Lung (tissue), 12 donors: ENCODE measurements around the gene TRAPPC12. TPM values are rescaled to one million over a fixed set of nuclear protein-coding genes. Genes with fewer than 3 reads are reported as not detected.

Experiments used
- ATAC-seq: fragments of 200-7000 bp; cut with Tn5 transposase; one replicate; pipeline ENCODE4 v1.9.1; 2020; ENCODE audit warnings: moderate number of reproducible peaks; ENCODE audit not compliant: insufficient read depth, low FRiP score
- DNase-seq, 3 donors: peaks; one replicate each; pipeline ENCODE4 v3.0.0-alpha.2; 2013 to 2017
- H3K27ac ChIP-seq, 2 donors: one replicate each; pipeline ENCODE4 v1.5.1; 2013; ENCODE audit warnings: mild to moderate bottlenecking in 2 of 2, moderate library complexity in 2 of 2, control low read depth in 1 of 2, inconsistent platforms in 1 of 2, low read depth in 1 of 2, low read length in 1 of 2
- H3K27me3 ChIP-seq, 3 donors: one replicate each; pipeline ENCODE4 v1.5.1; 2013; ENCODE audit warnings: low read length in 2 of 3; ENCODE audit not compliant: control insufficient read depth in 3 of 3, insufficient read depth in 3 of 3
- H3K36me3 ChIP-seq, 4 donors: one replicate each; pipeline ENCODE4 v1.5.1; 2013; ENCODE audit warnings: low read length in 4 of 4, mild to moderate bottlenecking in 1 of 4, moderate library complexity in 1 of 4; ENCODE audit not compliant: control insufficient read depth in 4 of 4, insufficient read depth in 4 of 4
- H3K4me1 ChIP-seq, 5 donors: one replicate each; pipeline ENCODE4 v1.5.1; 2013; ENCODE audit warnings: low read length in 5 of 5, mild to moderate bottlenecking in 2 of 5, moderate library complexity in 1 of 5; ENCODE audit not compliant: control insufficient read depth in 5 of 5, insufficient read depth in 5 of 5
- H3K4me3 ChIP-seq: one replicate; pipeline ENCODE4 v1.5.1; 2013; ENCODE audit warnings: mild to moderate bottlenecking, control low read depth, moderate library complexity
- H3K9ac ChIP-seq, 2 donors: one replicate each; pipeline ENCODE4 v1.5.1; 2013; ENCODE audit warnings: low read length in 2 of 2, control low read depth in 1 of 2; ENCODE audit not compliant: insufficient read depth in 1 of 2
- H3K9me3 ChIP-seq, 4 donors: one replicate each; pipeline ENCODE4 v1.5.1; 2013; ENCODE audit warnings: low read length in 3 of 4, mild to moderate bottlenecking in 1 of 4, moderate library complexity in 1 of 4; ENCODE audit not compliant: control insufficient read depth in 4 of 4, insufficient read depth in 3 of 4
- WGBS, 2 donors: extraction: QIAGEN DNeasy Blood & Tissue Kit; methylation state at CpG; one replicate each; pipeline ENCODE4 v1.1.7; 2013; 5-methylcytosine and 5-hydroxymethylcytosine counted together
- polyA plus RNA-seq, 2 donors: library from polyadenylated mRNA; stranded (reverse); fragments of 200-250 nt; gene quantifications; one replicate each; pipeline ENCODE4 v1.2.1, GENCODE V29; 2013
- total RNA-seq, 2 donors: library from RNA; depleted of rRNA in 1 of 2; stranded (reverse); fragments of >200 nt in 1 of 2; gene quantifications; one replicate each; pipeline ENCODE4 v1.2.1, GENCODE V29; 2014 to 2021
- TF ChIP-seq, protein P1 (sequence below): IDR thresholded peaks from 2 replicates; pipeline ENCODE4 v1.5.1; 2012; ENCODE audit warnings: mild to moderate bottlenecking; ENCODE audit errors: control extremely low read depth, extremely low read depth
- donor health status: control.
- donor health status: control.
- donor health status: Bipolar disorder and iron deficiency.
- donor health status: healthy.
- donor health status: DM: yes; HTN: yes; CAD: no.

The TRAPPC12 gene
- total and polyA plus RNA-seq, 4 donors, result 49.9 to 117 (median 91.0) TPM

DNA sequence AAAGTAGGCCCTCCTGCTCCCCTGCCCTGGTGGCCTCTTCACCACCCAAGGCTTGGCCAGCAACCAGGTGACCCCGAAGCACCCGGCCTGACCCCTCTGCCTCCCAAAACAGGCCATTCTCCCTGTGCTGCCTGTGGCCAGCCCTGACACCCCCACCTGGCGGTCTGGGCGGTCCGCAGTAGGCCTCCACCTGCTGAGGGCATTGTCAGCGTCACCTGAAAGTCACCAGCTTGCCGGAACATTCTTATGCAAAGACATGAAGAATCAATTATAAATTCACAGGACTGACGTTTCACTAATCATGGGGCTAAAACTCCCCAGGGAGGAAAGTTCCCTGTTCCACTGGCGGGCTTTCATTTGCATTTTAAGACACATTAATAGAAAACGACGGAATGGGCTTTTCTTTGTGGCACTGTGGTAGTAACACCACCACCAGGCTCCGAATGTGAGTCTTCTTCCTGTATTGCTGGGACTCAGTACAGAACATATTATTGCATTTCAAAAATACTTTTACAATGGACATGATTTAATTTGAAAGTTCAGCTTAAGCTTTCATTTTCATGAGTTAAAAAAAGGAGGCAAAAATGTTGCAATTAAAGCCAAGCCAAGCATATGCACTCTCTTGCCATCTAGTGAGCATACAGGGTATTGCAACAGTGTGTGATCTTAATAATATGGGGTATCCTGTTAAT lies 82.5 kb downstream of the TRAPPC12 start:
- TF ChIP-seq, protein P1, sequence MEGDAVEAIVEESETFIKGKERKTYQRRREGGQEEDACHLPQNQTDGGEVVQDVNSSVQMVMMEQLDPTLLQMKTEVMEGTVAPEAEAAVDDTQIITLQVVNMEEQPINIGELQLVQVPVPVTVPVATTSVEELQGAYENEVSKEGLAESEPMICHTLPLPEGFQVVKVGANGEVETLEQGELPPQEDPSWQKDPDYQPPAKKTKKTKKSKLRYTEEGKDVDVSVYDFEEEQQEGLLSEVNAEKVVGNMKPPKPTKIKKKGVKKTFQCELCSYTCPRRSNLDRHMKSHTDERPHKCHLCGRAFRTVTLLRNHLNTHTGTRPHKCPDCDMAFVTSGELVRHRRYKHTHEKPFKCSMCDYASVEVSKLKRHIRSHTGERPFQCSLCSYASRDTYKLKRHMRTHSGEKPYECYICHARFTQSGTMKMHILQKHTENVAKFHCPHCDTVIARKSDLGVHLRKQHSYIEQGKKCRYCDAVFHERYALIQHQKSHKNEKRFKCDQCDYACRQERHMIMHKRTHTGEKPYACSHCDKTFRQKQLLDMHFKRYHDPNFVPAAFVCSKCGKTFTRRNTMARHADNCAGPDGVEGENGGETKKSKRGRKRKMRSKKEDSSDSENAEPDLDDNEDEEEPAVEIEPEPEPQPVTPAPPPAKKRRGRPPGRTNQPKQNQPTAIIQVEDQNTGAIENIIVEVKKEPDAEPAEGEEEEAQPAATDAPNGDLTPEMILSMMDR, result peak; percentile 90
- H3K9me3 ChIP-seq, result no peaks in the 10 kb centered on the region
- 73 to 76% methylated on average over 12 of the region's 12 CpGs for WGBS, 2 donors
- no peak overlapping the region for H3K4me3 ChIP-seq
- H3K36me3 ChIP-seq, result peaks cover 0 to 46% (median 20%) of the 10 kb centered on the region in 4 donors
- H3K27me3 ChIP-seq, result no peaks in the 10 kb centered on the region
- H3K4me1 ChIP-seq, result peaks cover 0 to 3% (median 0%) of the 10 kb centered on the region in 5 donors
- H3K9ac ChIP-seq, result no peak overlapping the region
- ATAC-seq (no peak), DNase-seq (peak; percentile 26 to 78 (median 78))
- H3K27ac ChIP-seq, result no peak overlapping the region

DNA sequence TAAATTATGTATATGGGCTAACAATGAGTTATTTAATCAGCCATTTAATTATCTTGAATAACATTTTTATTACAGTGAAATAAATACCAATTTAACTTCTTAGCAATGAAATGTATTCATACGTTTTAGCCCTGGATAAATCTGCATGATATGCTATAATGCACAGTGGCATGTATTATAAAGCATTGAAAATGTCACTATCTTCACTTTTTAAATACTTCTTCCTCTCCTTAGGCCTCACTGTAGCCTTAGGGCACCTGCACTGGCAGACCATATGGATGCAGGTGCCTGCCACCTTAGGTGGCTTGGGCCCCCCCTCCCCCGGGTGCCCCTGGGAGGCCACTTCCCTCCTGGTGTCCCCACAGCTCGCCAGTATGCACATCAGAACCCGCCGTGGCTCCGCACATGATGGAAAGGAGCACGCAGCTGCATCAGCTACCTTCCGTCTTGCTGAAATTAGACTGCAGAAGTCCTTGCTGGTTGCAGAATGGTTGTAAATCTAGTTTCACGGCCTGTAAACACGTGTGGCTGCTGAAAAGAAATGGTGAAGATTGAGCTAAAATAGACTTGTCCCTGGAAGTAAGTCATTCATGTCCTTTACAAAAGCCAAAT lies 83.1 kb downstream of the TRAPPC12 start:
- no peaks in the 10 kb centered on the region for H3K9me3 ChIP-seq
- peaks cover 0 to 3% (median 0%) of the 10 kb centered on the region in 5 donors for H3K4me1 ChIP-seq
- H3K9ac ChIP-seq, result no peak overlapping the region
- 75 to 80% methylated on average over 10 of the region's 10 CpGs for WGBS, 2 donors
- DNase-seq (peak in 1 of 3 donors; percentile 6), ATAC-seq (no peak)
- H3K27ac ChIP-seq, result no peak overlapping the region
- TF ChIP-seq, protein P1, result no peak
- no peak overlapping the region for H3K4me3 ChIP-seq
- peaks cover 0 to 48% (median 24%) of the 10 kb centered on the region in 4 donors for H3K36me3 ChIP-seq
- no peaks in the 10 kb centered on the region for H3K27me3 ChIP-seq

DNA sequence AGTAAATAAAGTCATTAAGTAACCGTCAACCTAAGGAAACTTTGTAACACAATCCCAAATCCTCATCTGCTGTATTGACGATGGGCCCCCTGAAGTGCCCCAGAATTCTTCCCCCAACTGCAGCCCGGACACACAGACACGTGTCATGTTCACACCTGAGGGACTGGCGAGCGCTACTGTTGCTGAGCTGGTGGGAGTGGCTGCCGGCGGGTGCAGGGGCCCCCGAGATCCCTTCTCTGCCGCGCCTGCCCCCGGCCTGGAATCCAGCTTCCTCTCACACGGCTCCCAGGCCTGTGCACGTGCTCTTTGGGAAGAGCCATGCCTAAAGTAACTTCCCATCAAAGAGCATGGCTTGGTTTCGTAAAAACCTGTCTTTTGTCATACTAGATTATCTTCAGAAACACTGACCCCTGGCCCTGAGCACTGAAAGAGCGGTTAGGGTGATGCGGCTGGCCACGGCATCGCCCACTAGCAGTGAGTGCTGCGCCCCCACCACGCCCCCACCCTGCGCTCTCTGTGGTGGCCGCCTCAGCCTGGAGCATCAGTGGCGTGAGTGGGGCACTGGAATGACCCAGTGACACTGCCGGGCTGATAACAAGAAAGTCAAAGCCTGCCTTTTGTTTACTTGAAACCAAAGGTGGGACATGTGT lies 83.8 kb downstream of the TRAPPC12 start:
- no peaks in the 10 kb centered on the region for H3K27me3 ChIP-seq
- H3K27ac ChIP-seq, result no peak overlapping the region
- 89 to 92% methylated on average over 25 of the region's 25 CpGs for WGBS, 2 donors
- peaks cover 0 to 3% (median 0%) of the 10 kb centered on the region in 5 donors for H3K4me1 ChIP-seq
- no peak overlapping the region for H3K9ac ChIP-seq
- H3K36me3 ChIP-seq, result peaks cover 0 to 48% (median 24%) of the 10 kb centered on the region in 4 donors
- H3K4me3 ChIP-seq, result no peak overlapping the region
- ATAC-seq (no peak), DNase-seq (peak in 1 of 3 donors; percentile 6)
- no peaks in the 10 kb centered on the region for H3K9me3 ChIP-seq
- TF ChIP-seq, protein P1, result no peak
